Esophagus squamous epithelium (tissue), 5 donors: ENCODE measurements around the gene GPR158. TPM values are rescaled to one million over a fixed set of nuclear protein-coding genes. Genes with fewer than 3 reads are reported as not detected.
"Not testable (repeated sequence)": the region's sequence is repeated elsewhere in the genome, so short reads cannot be mapped to it uniquely, and the experiment has no call there.

Experiments used
- DNase-seq: peaks from one replicate; lab custom pipeline; 2025; lab: John Stamatoyannopoulos, UW
- H3K27ac ChIP-seq, 4 donors: fragments of 200-600 bp; sonication (generic); one replicate each; pipeline ENCODE4 v1.5.1; 2016 to 2019; ENCODE audit warnings: mild to moderate bottlenecking in 1 of 4
- H3K27me3 ChIP-seq, 4 donors: fragments of 200-600 bp; sonication (generic); 1 replicate in 3 of 4; 2 replicates in 1 of 4; pipeline versions ENCODE4 v1.5.1 to v1.6.0; 2017 to 2021; ENCODE audit warnings: antibody characterized with exemption in 1 of 4
- H3K36me3 ChIP-seq, 3 donors: fragments of 200-600 bp; sonication (generic); one replicate each; pipeline ENCODE4 v1.5.1; 2016 to 2019
- H3K4me1 ChIP-seq, 3 donors: fragments of 200-600 bp; sonication (generic); one replicate each; pipeline ENCODE4 v1.5.1; 2017 to 2019
- H3K4me3 ChIP-seq, 4 donors: fragments of 200-600 bp; sonication (generic); 1 replicate in 3 of 4; 2 replicates in 1 of 4; pipeline ENCODE4 v1.5.1; 2016 to 2019; ENCODE audit warnings: mild to moderate bottlenecking in 2 of 4, moderate library complexity in 1 of 4
- H3K9me3 ChIP-seq, 3 donors: fragments of 200-600 bp; sonication (generic); one replicate each; pipeline ENCODE4 v1.5.1; 2016 to 2019
- CTCF ChIP-seq, 6 experiments: fragments of 450-650 bp in 4 of 6; fragments of 200-600 bp in 2 of 6; sonication (generic) in 2 of 6; IDR thresholded peaks; one replicate each; pipeline ENCODE4 v1.5.1; 2016 to 2019; ENCODE audit warnings: antibody characterized with exemption in 6 of 6, mild to moderate bottlenecking in 4 of 6, moderate library complexity in 4 of 6
- POLR2A ChIP-seq, 4 donors: fragments of 450-650 bp; IDR thresholded peaks; one replicate each; pipeline ENCODE4 v1.6.1; 2017; ENCODE audit warnings: antibody characterized with exemption in 4 of 4, mild to moderate bottlenecking in 4 of 4, moderate library complexity in 3 of 4
- WGBS, 2 donors: methylation state at CpG; one replicate each; pipeline ENCODE4 v1.1.5; 2018; 5-methylcytosine and 5-hydroxymethylcytosine counted together
- intact Hi-C: fragments of 100-400 bp; cut with DNase I; formaldehyde crosslinking; loops from one replicate; pipeline ENCODE4 v1.15.0; 2022
- total RNA-seq, 4 donors: library from RNA; depleted of rRNA; stranded (reverse); fragments of >200 nt; gene quantifications; one replicate each; pipeline ENCODE4 v1.1.0, GENCODE V29; 2016
- donor health status: DM: yes; HTN: yes; CAD: no.

Gene GPR158
- total RNA-seq, 4 donors from 2014 or later, result not detected

GRCh38 chr10:25339966-25340365 is 165.2 kb downstream of the GPR158 start:
- H3K36me3 ChIP-seq, result no peaks in the 10 kb centered on the region
- 14 to 30% methylated on average over 1 of the region's 1 CpG for WGBS, 2 donors

DNA sequence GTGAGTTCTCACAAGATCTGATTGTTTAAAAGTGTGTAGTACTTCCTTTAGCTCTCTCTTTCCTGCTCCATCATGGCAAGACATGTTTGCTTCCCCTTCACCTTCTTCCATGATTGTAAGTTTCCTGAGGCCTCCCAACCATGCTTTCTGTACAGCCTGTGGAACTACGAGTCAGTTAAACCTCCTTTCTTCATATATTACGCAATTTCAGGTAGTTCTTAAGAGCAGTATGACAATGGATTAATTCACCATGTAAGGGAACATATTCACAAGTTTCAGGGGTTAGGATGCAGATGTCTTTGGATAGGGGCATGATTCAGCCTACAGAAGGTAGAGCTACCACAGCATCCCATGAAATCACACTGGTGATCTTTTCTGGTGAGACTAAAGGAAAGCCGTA is 174.7 kb downstream of the GPR158 start:
- Histone ChIP-seq H3K27ac (no peak overlapping the region), H3K9me3 (no peaks in the 10 kb centered on the region), H3K4me1 (no peaks in the 10 kb centered on the region), H3K4me3 (no peak overlapping the region), H3K36me3 (no peaks in the 10 kb centered on the region), H3K27me3 (no peaks in the 10 kb centered on the region)
- DNase-seq, result no peak
- TF ChIP-seq POLR2A (IDR thresholded peaks at IDR 0.05) (no peak), CTCF (IDR thresholded peaks at IDR 0.05) (no peak)
- intact Hi-C loops, result no loop called here
- 63 to 78% methylated on average over 3 of the region's 3 CpGs for WGBS, 2 donors

More at GRCh38 chr10:25339966-25340365, 165.2 kb downstream of the GPR158 start:
- no peak for DNase-seq
- H3K27ac ChIP-seq, result no peak overlapping the region
- no peaks in the 10 kb centered on the region for H3K4me1 ChIP-seq
- intact Hi-C loops, result no loop called here
- no peak overlapping the region for H3K4me3 ChIP-seq
- TF ChIP-seq POLR2A (IDR thresholded peaks at IDR 0.05), result no peak
- TF ChIP-seq CTCF (IDR thresholded peaks at IDR 0.05), result no peak
- no peaks in the 10 kb centered on the region for H3K27me3 ChIP-seq
- H3K9me3 ChIP-seq, result no peaks in the 10 kb centered on the region

- 87 to 93% methylated on average over 2 of the region's 2 CpGs for WGBS, 2 donors
- H3K4me3 ChIP-seq, result no peak overlapping the region
- no peak overlapping the region for H3K27ac ChIP-seq
- no peak for DNase-seq
- no peaks in the 10 kb centered on the region for H3K36me3 ChIP-seq
- no peaks in the 10 kb centered on the region for H3K27me3 ChIP-seq
- peaks cover 0 to 18% (median 4%) of the 10 kb centered on the region in 3 donors for H3K9me3 ChIP-seq
- intact Hi-C loops, result no loop called here
- H3K4me1 ChIP-seq, result no peaks in the 10 kb centered on the region
- TF ChIP-seq CTCF (IDR thresholded peaks at IDR 0.05), result no peak
Measured at GRCh38 chr10:25356609-25357008, 181.8 kb downstream of the GPR158 start.

DNA sequence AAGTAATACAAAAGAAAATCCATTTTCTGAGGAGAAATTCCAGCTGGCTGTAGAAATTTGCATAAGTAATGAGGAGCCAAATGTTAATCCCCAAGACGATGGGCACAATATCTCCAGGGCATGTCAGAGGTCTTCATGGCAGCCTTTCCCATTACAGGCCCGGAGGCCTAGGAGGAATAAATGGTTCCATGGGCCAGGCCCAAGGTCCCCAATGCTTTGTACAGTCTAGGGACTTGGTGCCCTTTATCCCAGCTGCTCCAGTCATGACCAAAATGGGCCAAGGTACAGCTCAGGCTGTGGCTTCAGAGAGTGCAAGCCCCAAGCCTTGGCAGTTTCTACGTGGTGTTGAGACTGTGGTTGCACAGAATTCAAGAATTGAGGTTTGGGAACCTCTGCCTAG is 182.5 kb downstream of the GPR158 start:
- WGBS, 2 donors, result 56 to 69% methylated on average over 3 of the region's 3 CpGs
- H3K4me1 ChIP-seq, result no peaks in the 10 kb centered on the region
- intact Hi-C loops, result no loop called here
- no peaks in the 10 kb centered on the region for H3K27me3 ChIP-seq
- TF ChIP-seq POLR2A (IDR thresholded peaks at IDR 0.05) (no peak), CTCF (IDR thresholded peaks at IDR 0.05) (no peak)
- H3K9me3 ChIP-seq, result peaks cover 0 to 18% (median 4%) of the 10 kb centered on the region in 3 donors
- DNase-seq, result no peak
- no peak overlapping the region for H3K27ac ChIP-seq
- H3K36me3 ChIP-seq, result no peaks in the 10 kb centered on the region
- H3K4me3 ChIP-seq, result no peak overlapping the region

GRCh38 chr10:25382029-25382810 is 207.4 kb downstream of the GPR158 start:
- 44 to 45% methylated on average over 7 of the region's 7 CpGs for WGBS, 2 donors
- H3K4me1 ChIP-seq, result no peaks in the 10 kb centered on the region
- no peak for TF ChIP-seq CTCF (IDR thresholded peaks at IDR 0.05)
- no peak overlapping the region for H3K4me3 ChIP-seq
- no peaks in the 10 kb centered on the region for H3K9me3 ChIP-seq
- no peak for DNase-seq
- intact Hi-C loops, result no loop called here
- no peak overlapping the region for H3K27ac ChIP-seq
- no peaks in the 10 kb centered on the region for H3K27me3 ChIP-seq
- no peaks in the 10 kb centered on the region for H3K36me3 ChIP-seq

DNA sequence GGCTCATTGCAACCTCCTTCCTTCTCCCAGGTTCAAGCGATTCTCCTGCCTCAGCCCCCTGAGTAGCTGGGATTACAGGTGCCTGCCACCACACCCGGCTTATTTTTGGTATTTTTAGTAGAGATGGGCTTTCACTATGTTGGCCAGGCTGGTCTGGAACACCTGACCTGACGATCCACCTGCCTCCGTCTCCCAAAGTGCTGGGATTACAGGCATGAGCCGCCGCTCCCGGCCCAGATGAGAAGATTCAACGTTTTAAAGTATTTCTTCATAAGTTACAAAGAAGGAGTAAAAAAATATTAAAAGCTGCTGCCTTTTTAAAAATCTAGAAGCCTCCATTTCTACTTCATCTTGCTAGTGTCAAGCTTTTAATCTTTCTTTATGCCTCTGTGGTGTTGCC is 208.1 kb downstream of the GPR158 start:
- WGBS, 2 donors, result 58 to 72% methylated on average over 8 of the region's 8 CpGs

More for the DNA sequence above, 208.1 kb downstream of the GPR158 start:
- H3K27ac ChIP-seq, H3K4me1 ChIP-seq, H3K27me3 ChIP-seq, DNase-seq, H3K9me3 ChIP-seq, H3K36me3 ChIP-seq, intact Hi-C loops, H3K4me3 ChIP-seq: not testable (repeated sequence)
